Stomach (tissue), 9 donors: ENCODE data around the gene ADGRE2. TPM values are rescaled to one million over a fixed set of nuclear protein-coding genes. Genes with fewer than 3 reads are reported as not detected.

Experiments used
- DNase-seq, 2 donors: peaks; one replicate each; pipeline versions ENCODE4 v3.0.0 to v3.0.0-alpha.2; 2013 to 2019
- H3K27ac ChIP-seq, 5 donors: fragments of 200-600 bp in 4 of 5; sonication (generic) in 4 of 5; one replicate each; pipeline ENCODE4 v1.5.1; 2013 to 2019; ENCODE audit warnings: mild to moderate bottlenecking in 1 of 5, moderate library complexity in 1 of 5
- H3K27me3 ChIP-seq, 3 donors: fragments of 200-600 bp; sonication (generic); one replicate each; pipeline ENCODE4 v1.5.1; 2017 to 2019; ENCODE audit warnings: mixed run types in 1 of 3
- H3K36me3 ChIP-seq, 4 donors: fragments of 200-600 bp; sonication (generic); 1 replicate in 3 of 4; 2 replicates in 1 of 4; pipeline ENCODE4 v1.5.1; 2016 to 2019
- H3K4me1 ChIP-seq, 4 donors: fragments of 200-600 bp; sonication (generic); one replicate each; pipeline ENCODE4 v1.5.1; 2016 to 2019
- H3K4me3 ChIP-seq, 4 donors: fragments of 200-600 bp; sonication (generic) in 3 of 4; one replicate each; pipeline ENCODE4 v1.5.1; 2016 to 2019; ENCODE audit warnings: mild to moderate bottlenecking in 1 of 4
- H3K9me3 ChIP-seq, 4 donors: fragments of 200-600 bp; sonication (generic); one replicate each; pipeline ENCODE4 v1.5.1; 2016 to 2019
- EP300 ChIP-seq: sonication (generic); formaldehyde crosslinking; IDR thresholded peaks from one replicate; pipeline ENCODE4 v1.6.1; 2017; ENCODE audit warnings: antibody characterized with exemption
- POLR2A ChIP-seq, 4 donors: fragments of 450-650 bp; IDR thresholded peaks; one replicate each; pipeline ENCODE4 v1.6.1; 2016; ENCODE audit warnings: antibody characterized with exemption in 4 of 4, control low read depth in 2 of 4, mild to moderate bottlenecking in 1 of 4, moderate library complexity in 1 of 4
- POLR2AphosphoS5 ChIP-seq, 3 donors: sonication (generic); formaldehyde crosslinking; IDR thresholded peaks; one replicate each; pipeline ENCODE4 v1.6.1; 2016; ENCODE audit warnings: antibody characterized with exemption in 3 of 3
- WGBS, 5 donors: extraction: QIAGEN DNeasy Blood & Tissue Kit in 3 of 5; methylation state at CpG; one replicate each; pipeline versions ENCODE4 v1.1.5 to v1.1.7; 2013 to 2018; 5-methylcytosine and 5-hydroxymethylcytosine counted together
- intact Hi-C: fragments of 100-400 bp; cut with DNase I; formaldehyde crosslinking; loops from one replicate; pipeline ENCODE4 v1.15.1; 2023; ENCODE audit warnings: low total_unique reads
- polyA plus RNA-seq, 3 donors: library from polyadenylated mRNA; stranded (reverse); fragments of 200-250 nt; gene quantifications; one replicate each; pipeline ENCODE4 v1.2.3, GENCODE V29; 2013
- total RNA-seq, 5 donors: library from RNA; depleted of rRNA; stranded (reverse); fragments of >200 nt; gene quantifications; one replicate each; pipeline versions ENCODE4 v1.1.0 to v1.2.3, GENCODE V29; 2014 to 2016
- TF ChIP-seq, protein P1 (sequence below), 7 experiments: fragments of 450-650 bp in 4 of 7; fragments of 200-600 bp in 3 of 7; sonication (generic) in 3 of 7; IDR thresholded peaks; one replicate each; pipeline ENCODE4 v1.5.1; 2016 to 2019; ENCODE audit warnings: antibody characterized with exemption in 7 of 7, control low read depth in 2 of 7, mild to moderate bottlenecking in 1 of 7
- donor health status: healthy with polysubstance abuse.
- donor health status: Bipolar disorder and iron deficiency.
- donor health status: healthy.

Gene ADGRE2
- total and polyA plus RNA-seq, 8 donors = 0.28 to 9.6 (median 1.7) TPM; not detected in 1

DNA sequence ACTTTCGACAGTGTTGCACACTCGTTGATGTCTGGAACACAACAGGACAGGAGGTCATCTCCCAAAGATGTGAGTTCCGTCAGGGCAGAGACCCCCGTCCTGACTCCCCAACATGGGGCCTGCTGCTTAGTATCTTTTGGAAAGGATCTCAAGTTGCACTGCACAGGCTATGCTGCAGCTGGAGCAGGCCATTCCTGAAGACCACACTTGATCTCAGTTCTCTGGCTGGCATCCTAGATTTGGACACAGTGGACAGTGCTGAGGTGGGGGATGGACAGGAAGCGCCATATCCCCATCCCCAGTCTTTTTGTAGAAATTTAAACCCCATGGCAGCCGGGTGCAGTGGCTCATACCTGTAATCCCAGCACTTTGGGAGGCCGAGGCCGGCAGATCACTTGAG, 5.9 kb downstream of the ADGRE2 start:
- 77 to 83% (median 83%) methylated on average over 6 to 8 of the region's 8 CpGs for WGBS, 5 donors

DNA sequence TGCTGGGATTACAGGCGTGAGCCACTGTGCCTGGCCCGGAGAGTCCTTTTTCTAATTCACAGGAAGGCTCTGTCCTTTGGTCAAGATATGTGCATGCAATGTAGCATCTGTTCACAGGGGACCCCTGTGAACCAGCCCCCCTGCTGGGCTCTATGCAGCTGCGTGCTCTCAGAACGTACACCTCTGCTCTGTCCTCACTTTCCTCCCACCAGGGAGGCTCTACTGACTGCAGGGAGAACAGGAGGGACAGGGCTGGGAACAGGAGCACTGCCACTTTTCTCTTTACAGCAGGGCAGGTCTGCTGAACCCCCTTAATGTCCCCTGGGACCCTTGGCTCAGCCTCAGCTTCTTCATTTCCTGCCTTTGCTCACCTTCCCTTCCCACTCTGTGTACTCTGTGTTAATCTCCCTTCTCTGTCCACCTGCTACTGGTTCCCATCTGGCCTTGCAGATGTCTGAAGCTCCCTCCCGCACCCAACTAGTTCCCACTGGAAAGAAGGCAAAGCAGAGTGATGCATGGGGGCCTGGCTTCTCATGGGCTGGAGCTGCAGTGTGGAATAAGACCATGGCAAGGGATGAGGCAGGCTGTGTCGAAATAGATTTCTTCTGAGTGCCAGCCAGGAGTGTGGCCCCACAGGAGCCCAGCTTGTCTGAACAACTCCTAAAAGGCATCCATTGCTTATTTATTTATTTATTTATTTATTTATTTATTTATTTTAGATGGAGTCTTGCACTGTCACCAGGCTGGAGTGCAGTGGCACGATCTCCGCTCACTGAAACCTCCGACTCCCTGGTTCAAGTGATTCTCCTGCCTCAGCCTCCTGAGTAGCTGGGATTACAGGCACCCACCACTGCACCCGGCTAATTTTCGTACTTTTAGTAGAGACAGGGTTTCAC, 7.2 kb downstream of the ADGRE2 start:
- intact Hi-C loops = no loop called here
- TF ChIP-seq, protein P1, sequence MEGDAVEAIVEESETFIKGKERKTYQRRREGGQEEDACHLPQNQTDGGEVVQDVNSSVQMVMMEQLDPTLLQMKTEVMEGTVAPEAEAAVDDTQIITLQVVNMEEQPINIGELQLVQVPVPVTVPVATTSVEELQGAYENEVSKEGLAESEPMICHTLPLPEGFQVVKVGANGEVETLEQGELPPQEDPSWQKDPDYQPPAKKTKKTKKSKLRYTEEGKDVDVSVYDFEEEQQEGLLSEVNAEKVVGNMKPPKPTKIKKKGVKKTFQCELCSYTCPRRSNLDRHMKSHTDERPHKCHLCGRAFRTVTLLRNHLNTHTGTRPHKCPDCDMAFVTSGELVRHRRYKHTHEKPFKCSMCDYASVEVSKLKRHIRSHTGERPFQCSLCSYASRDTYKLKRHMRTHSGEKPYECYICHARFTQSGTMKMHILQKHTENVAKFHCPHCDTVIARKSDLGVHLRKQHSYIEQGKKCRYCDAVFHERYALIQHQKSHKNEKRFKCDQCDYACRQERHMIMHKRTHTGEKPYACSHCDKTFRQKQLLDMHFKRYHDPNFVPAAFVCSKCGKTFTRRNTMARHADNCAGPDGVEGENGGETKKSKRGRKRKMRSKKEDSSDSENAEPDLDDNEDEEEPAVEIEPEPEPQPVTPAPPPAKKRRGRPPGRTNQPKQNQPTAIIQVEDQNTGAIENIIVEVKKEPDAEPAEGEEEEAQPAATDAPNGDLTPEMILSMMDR (IDR thresholded peaks at IDR 0.05) = no peak
- no peak for TF ChIP-seq EP300
- no peak for TF ChIP-seq POLR2A (IDR thresholded peaks at IDR 0.05)
- no peak for TF ChIP-seq POLR2AphosphoS5 (IDR thresholded peaks at IDR 0.05)
- H3K27ac ChIP-seq = no peak overlapping the region
- H3K36me3 ChIP-seq = peaks cover 0 to 11% (median 0%) of the 10 kb centered on the region in 4 donors
- H3K27me3 ChIP-seq = peaks cover 4 to 23% (median 9%) of the 10 kb centered on the region in 3 donors
- peaks cover 0 to 3% (median under 1%) of the 10 kb centered on the region in 4 donors for H3K4me1 ChIP-seq
- no peaks in the 10 kb centered on the region for H3K9me3 ChIP-seq
- 73 to 78% (median 75%) methylated on average over 11 of the region's 11 CpGs for WGBS, 5 donors
- DNase-seq = no peak
- no peak overlapping the region for H3K4me3 ChIP-seq

More for the DNA sequence above, 5.9 kb downstream of the ADGRE2 start:
- intact Hi-C loops = no loop called here
- H3K36me3 ChIP-seq = peaks cover 0 to 7% (median 0%) of the 10 kb centered on the region in 4 donors
- no peak overlapping the region for H3K4me3 ChIP-seq
- H3K27me3 ChIP-seq = peaks cover 4 to 36% (median 18%) of the 10 kb centered on the region in 3 donors
- H3K4me1 ChIP-seq = peaks cover 0 to 13% (median 5%) of the 10 kb centered on the region in 4 donors
- TF ChIP-seq EP300 (no peak), POLR2A (IDR thresholded peaks at IDR 0.05) (no peak), POLR2AphosphoS5 (IDR thresholded peaks at IDR 0.05) (no peak)
- TF ChIP-seq, protein P1 (IDR thresholded peaks at IDR 0.05) = no peak
- DNase-seq = no peak
- no peaks in the 10 kb centered on the region for H3K9me3 ChIP-seq
- no peak overlapping the region for H3K27ac ChIP-seq

DNA sequence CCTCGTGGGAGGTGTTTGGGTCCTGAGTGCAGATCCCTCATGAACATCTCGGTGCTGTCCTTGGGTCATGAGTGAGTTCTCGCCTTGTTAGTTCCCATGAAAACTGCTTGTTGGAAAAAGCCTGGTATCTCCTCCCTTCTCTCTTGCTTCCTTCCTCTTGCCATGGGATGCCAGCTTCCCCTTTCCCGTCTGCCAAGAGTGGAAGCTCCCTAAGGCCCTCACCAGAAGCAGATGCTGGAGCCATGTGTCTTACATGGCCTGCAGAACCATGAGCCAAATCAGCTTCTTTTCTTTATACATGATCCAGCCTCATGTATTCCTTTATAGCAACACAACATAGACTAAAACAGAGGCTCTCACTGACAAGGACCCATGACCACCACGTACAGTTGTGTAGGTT, 8.2 kb downstream of the ADGRE2 start:
- H3K27ac ChIP-seq = no peak overlapping the region
- no peaks in the 10 kb centered on the region for H3K4me1 ChIP-seq
- whole genome bisulfite sequencing, 5 donors = 66 to 84% (median 78%) methylated on average over 5 of the region's 5 CpGs
- H3K9me3 ChIP-seq = no peaks in the 10 kb centered on the region
- intact Hi-C loops = no loop called here
- peaks cover under 1 to 13% (median 2%) of the 10 kb centered on the region in 3 donors for H3K27me3 ChIP-seq
- DNase-seq = no peak
- TF ChIP-seq POLR2AphosphoS5 (IDR thresholded peaks at IDR 0.05) = no peak
- TF ChIP-seq EP300 = no peak
- TF ChIP-seq, protein P1 (IDR thresholded peaks at IDR 0.05) = no peak
- no peak for TF ChIP-seq POLR2A (IDR thresholded peaks at IDR 0.05)
- peaks cover 0 to 16% (median 0%) of the 10 kb centered on the region in 4 donors for H3K36me3 ChIP-seq
- no peak overlapping the region for H3K4me3 ChIP-seq

DNA sequence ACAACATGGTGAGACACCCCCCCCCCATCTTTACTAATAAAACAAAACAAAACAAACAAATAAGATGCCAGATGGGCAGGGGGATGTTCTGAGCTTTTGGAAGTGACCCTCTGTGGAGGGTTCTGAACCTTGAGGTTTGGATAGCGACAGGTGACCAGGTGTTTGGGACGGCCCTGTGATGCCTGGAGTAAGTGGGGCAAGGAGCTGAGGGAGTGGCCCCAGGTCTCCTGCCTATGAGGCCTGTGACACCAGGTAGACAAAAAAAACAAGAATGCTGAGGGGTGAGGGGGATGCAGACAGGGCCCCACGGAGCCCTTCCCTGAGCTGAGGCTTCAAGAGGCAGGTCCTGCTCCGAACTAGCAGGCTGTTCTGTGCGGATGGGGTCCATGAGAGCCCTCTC, 9.2 kb downstream of the ADGRE2 start:
- intact Hi-C loops = loop anchor here (5.0 kb wide), 1 partner anchor 372 kb away; no protein-coding TSS in a partner anchor
- WGBS, 5 donors = 71 to 85% (median 77%) methylated on average over 5 of the region's 5 CpGs
- TF ChIP-seq, protein P1 (IDR thresholded peaks at IDR 0.05) = no peak
- TF ChIP-seq POLR2A (IDR thresholded peaks at IDR 0.05) = no peak
- no peak for TF ChIP-seq POLR2AphosphoS5 (IDR thresholded peaks at IDR 0.05)
- TF ChIP-seq EP300 = no peak
- no peak for DNase-seq
- Histone ChIP-seq H3K27me3 (peaks cover 0 to 9% (median 0%) of the 10 kb centered on the region in 3 donors), H3K4me3 (no peak overlapping the region), H3K36me3 (peaks cover 0 to 23% (median 0%) of the 10 kb centered on the region in 4 donors), H3K9me3 (no peaks in the 10 kb centered on the region), H3K4me1 (no peaks in the 10 kb centered on the region), H3K27ac (no peak overlapping the region)
